Measurements from ENCODE around the gene PAOX. TPM values are rescaled to one million over a fixed set of nuclear protein-coding genes. Genes with fewer than 3 reads are reported as not detected.

Gene PAOX
- total RNA-seq, 2 donors from 2014 or later, result 9.7 to 11.1 TPM

- H3K4me3 ChIP-seq (ENCODE audit: low read length), result no peak overlapping the region
- H3K27ac Mint-ChIP-seq, result no peak overlapping the region
- no peaks in the 10 kb centered on the region for H3K27me3 ChIP-seq (ENCODE audit: control insufficient read depth, insufficient read depth, low read length, poor library complexity, severe bottlenecking)
- H3K27ac ChIP-seq (ENCODE audit: low read depth, low read length), result no peak overlapping the region
- H3K9me3 Mint-ChIP-seq, result no peaks in the 10 kb centered on the region
- no peak for DNase-seq
- no peaks in the 10 kb centered on the region for H3K36me3 ChIP-seq (ENCODE audit: control insufficient read depth, insufficient read depth, low read length)
- H3K9ac ChIP-seq (ENCODE audit: extremely low read depth, low read length, poor library complexity, severe bottlenecking), result no peak overlapping the region
- H3K27me3 Mint-ChIP-seq (ENCODE audit: insufficient read depth), result no peaks in the 10 kb centered on the region
- 93 to 95% methylated on average over 23 to 39 of the region's 39 CpGs for WGBS, 2 experiments (ENCODE audit: insufficient coverage in 1 of 2, insufficient read length in 1 of 2)
- no peak overlapping the region for H3K4me3 Mint-ChIP-seq
- H3K36me3 Mint-ChIP-seq (ENCODE audit: low read depth), result peaks cover 15% of the 10 kb centered on the region
- no peak for TF ChIP-seq CTCF (conservative IDR thresholded peaks at IDR 0.05)
- H3K4me1 Mint-ChIP-seq, result peaks cover 2% of the 10 kb centered on the region
- H3K4me1 ChIP-seq (ENCODE audit: control insufficient read depth, insufficient read depth, low read length), result no peaks in the 10 kb centered on the region
- no peaks in the 10 kb centered on the region for H3K9me3 ChIP-seq (ENCODE audit: control insufficient read depth, low read length)
These were observed 10.1 kb downstream of the PAOX start for GRCh38 chr10:133388973-133389818.

- no peaks in the 10 kb centered on the region for H3K4me1 ChIP-seq (ENCODE audit: control insufficient read depth, insufficient read depth, low read length)
- H3K27ac Mint-ChIP-seq, result no peak overlapping the region
- no peaks in the 10 kb centered on the region for H3K9me3 ChIP-seq (ENCODE audit: control insufficient read depth, low read length)
- no peaks in the 10 kb centered on the region for H3K27me3 Mint-ChIP-seq (ENCODE audit: insufficient read depth)
- H3K27me3 ChIP-seq (ENCODE audit: control insufficient read depth, insufficient read depth, low read length, poor library complexity, severe bottlenecking), result no peaks in the 10 kb centered on the region
- no peak for TF ChIP-seq CTCF (conservative IDR thresholded peaks at IDR 0.05)
- 92 to 98% methylated on average over 10 to 19 of the region's 19 CpGs for WGBS, 2 experiments (ENCODE audit: insufficient coverage in 1 of 2, insufficient read length in 1 of 2)
- no peak overlapping the region for H3K4me3 Mint-ChIP-seq
- H3K9me3 Mint-ChIP-seq, result no peaks in the 10 kb centered on the region
- no peak overlapping the region for H3K4me3 ChIP-seq (ENCODE audit: low read length)
- no peak for DNase-seq
- peaks cover 5% of the 10 kb centered on the region for H3K4me1 Mint-ChIP-seq
- no peak overlapping the region for H3K27ac ChIP-seq (ENCODE audit: low read depth, low read length)
- H3K36me3 ChIP-seq (ENCODE audit: control insufficient read depth, insufficient read depth, low read length), result peaks cover 1% of the 10 kb centered on the region
- no peak overlapping the region for H3K9ac ChIP-seq (ENCODE audit: extremely low read depth, low read length, poor library complexity, severe bottlenecking)
- H3K36me3 Mint-ChIP-seq (ENCODE audit: low read depth), result peaks cover 12% of the 10 kb centered on the region
These were observed 11.7 kb downstream of the PAOX start for GRCh38 chr10:133390597-133391248.

- Mint-ChIP-seq H3K9me3 (no peaks in the 10 kb centered on the region), H3K4me1 (peaks cover 5% of the 10 kb centered on the region), H3K36me3 (ENCODE audit: low read depth) (peaks cover 13% of the 10 kb centered on the region), H3K4me3 (no peak overlapping the region), H3K27ac (no peak overlapping the region), H3K27me3 (ENCODE audit: insufficient read depth) (no peaks in the 10 kb centered on the region)
- no peak for TF ChIP-seq CTCF (conservative IDR thresholded peaks at IDR 0.05)
- Histone ChIP-seq H3K27me3 (ENCODE audit: control insufficient read depth, insufficient read depth, low read length, poor library complexity, severe bottlenecking) (no peaks in the 10 kb centered on the region), H3K4me1 (ENCODE audit: control insufficient read depth, insufficient read depth, low read length) (no peaks in the 10 kb centered on the region), H3K9ac (ENCODE audit: extremely low read depth, low read length, poor library complexity, severe bottlenecking) (no peak overlapping the region), H3K27ac (ENCODE audit: low read depth, low read length) (no peak overlapping the region), H3K36me3 (ENCODE audit: control insufficient read depth, insufficient read depth, low read length) (peaks cover 6% of the 10 kb centered on the region), H3K4me3 (ENCODE audit: low read length) (no peak overlapping the region), H3K9me3 (ENCODE audit: control insufficient read depth, low read length) (no peaks in the 10 kb centered on the region)
- 97% methylated on average over 12 of the region's 12 CpGs; no CpG with 5 or more reads in 1 of the 2 experiments for WGBS, 2 experiments (ENCODE audit: insufficient coverage in 1 of 2, insufficient read length in 1 of 2)
- no peak for DNase-seq
These were observed 12.2 kb downstream of the PAOX start for GRCh38 chr10:133391249-133391635.

Data from endodermal cell (in vitro differentiated cells).